GM08714 (cell line): ENCODE data around the gene UNC119.
A peak's percentile ranks its signal among the peaks of the same experiment; 100 is the strongest.

Experiments used
- H3K4me3 ChIP-seq: fragments of 200-500 bp; sonication (Bioruptor generic); 2 replicates; pipeline ENCODE4 v1.5.1; 2014; ENCODE audit warnings: mild to moderate bottlenecking, low read length, inconsistent platforms
- ZNF274 ChIP-seq: IDR thresholded peaks from 2 replicates; pipeline ENCODE4 v1.6.1; 2012; ENCODE audit warnings: mild to moderate bottlenecking, low read depth, low read length

Gene UNC119

GRCh38 chr17:28552176-28552999 lies at the start of gene UNC119:
UNC119 (minus strand) TSS chr17:28552624; CDS start chr17:28552557, 67 bp downstream.
- no peak for TF ChIP-seq ZNF274
- H3K4me3 ChIP-seq: peak within 1 kb of the TSS; percentile 78

GRCh38 chr17:28599311-28600184 lies 47.1 kb upstream of the UNC119 start:
- no peak for TF ChIP-seq ZNF274
- H3K4me3 ChIP-seq: peak overlapping the region; percentile 77

- no peak for TF ChIP-seq ZNF274
- peak within 1 kb of the TSS; percentile 93 for H3K4me3 ChIP-seq
These were observed 46.4 kb upstream of the UNC119 start, which contains the start of gene SPAG5 for GRCh38 chr17:28598799-28599310. SPAG5 (minus strand) TSS chr17:28599025; CDS start chr17:28598946, 79 bp downstream.

- TF ChIP-seq ZNF274: no peak
- H3K4me3 ChIP-seq: peak overlapping the region; percentile 93
These were observed 46.0 kb upstream of the UNC119 start for GRCh38 chr17:28598389-28598788.

- peak overlapping the region; percentile 93 for H3K4me3 ChIP-seq
- no peak for TF ChIP-seq ZNF274
These were observed 45.4 kb upstream of the UNC119 start for GRCh38 chr17:28597606-28598383.

- no peak for TF ChIP-seq ZNF274
- H3K4me3 ChIP-seq: no peak overlapping the region
These were observed 39.8 kb upstream of the UNC119 start for GRCh38 chr17:28592260-28592659.

GRCh38 chr17:28585851-28586250 lies 33.4 kb upstream of the UNC119 start:
- TF ChIP-seq ZNF274: no peak
- H3K4me3 ChIP-seq: no peak overlapping the region

GRCh38 chr17:28584434-28584833 lies 32.0 kb upstream of the UNC119 start:
- H3K4me3 ChIP-seq: no peak overlapping the region
- TF ChIP-seq ZNF274: no peak

- H3K4me3 ChIP-seq: no peak overlapping the region
- TF ChIP-seq ZNF274: no peak
These were observed 30.1 kb upstream of the UNC119 start for GRCh38 chr17:28582513-28582912.

- TF ChIP-seq ZNF274: no peak
- no peak overlapping the region for H3K4me3 ChIP-seq
These were observed 28.5 kb upstream of the UNC119 start for GRCh38 chr17:28580959-28581358.

- no peak for TF ChIP-seq ZNF274
- H3K4me3 ChIP-seq: no peak overlapping the region
These were observed 27.1 kb upstream of the UNC119 start for GRCh38 chr17:28579526-28579925.

GRCh38 chr17:28578246-28579195 lies 26.1 kb upstream of the UNC119 start:
- no peak for TF ChIP-seq ZNF274
- H3K4me3 ChIP-seq: no peak overlapping the region

GRCh38 chr17:28577466-28577824 lies 25.0 kb upstream of the UNC119 start:
- no peak overlapping the region for H3K4me3 ChIP-seq
- no peak for TF ChIP-seq ZNF274
